SJCRH30 (cell line): ENCODE data around the gene STEAP4. TPM values are rescaled to one million over a fixed set of nuclear protein-coding genes. Genes with fewer than 3 reads are reported as not detected.

Source experiments
- DNase-seq, 2 experiments: peaks; one replicate each; pipeline ENCODE4 v3.0.0-alpha.2; 2015 to 2020
- H3K27ac ChIP-seq: fragments of 250-450 bp; sonication (Bioruptor Pico); 2 replicates; pipeline ENCODE4 v1.5.1; 2020; ENCODE audit warnings: mild to moderate bottlenecking, moderate library complexity
- H3K27me3 ChIP-seq: fragments of 250-450 bp; sonication (Bioruptor Pico); 2 replicates; pipeline ENCODE4 v1.5.1; 2020; ENCODE audit warnings: mild to moderate bottlenecking, moderate library complexity
- H3K36me3 ChIP-seq: fragments of 250-450 bp; sonication (Bioruptor Pico); 2 replicates; pipeline ENCODE4 v1.5.1; 2020; ENCODE audit warnings: mild to moderate bottlenecking, moderate library complexity
- H3K4me1 ChIP-seq: fragments of 250-450 bp; sonication (Bioruptor Pico); 2 replicates; pipeline ENCODE4 v1.5.1; 2020; ENCODE audit warnings: mild to moderate bottlenecking, moderate library complexity
- H3K4me3 ChIP-seq: fragments of 250-450 bp; sonication (Bioruptor Pico); 2 replicates; pipeline ENCODE4 v1.5.1; 2020; ENCODE audit warnings: mild to moderate bottlenecking, moderate library complexity
- H3K9me3 ChIP-seq: fragments of 250-450 bp; sonication (Bioruptor Pico); replicated peaks from 2 replicates; pipeline ENCODE4 v1.5.1; 2020; ENCODE audit warnings: mild to moderate bottlenecking, moderate library complexity
- total RNA-seq: library from RNA; depleted of rRNA; stranded (reverse); fragments of >200 nt; shearing (Covaris generic); gene quantifications from 2 replicates; pipeline ENCODE4 v1.2.3, GENCODE V29; 2014; rRNA removed

Gene STEAP4
- total RNA-seq, 1 experiment from 2014 or later: not detected

GRCh38 chr7:88229302-88229995 lies 77.2 kb downstream of the STEAP4 start:
- H3K27ac ChIP-seq: no peak overlapping the region
- no peaks in the 10 kb centered on the region for H3K9me3 ChIP-seq
- DNase-seq: no peak
- no peaks in the 10 kb centered on the region for H3K27me3 ChIP-seq
- no peak overlapping the region for H3K4me3 ChIP-seq
- no peaks in the 10 kb centered on the region for H3K4me1 ChIP-seq
- H3K36me3 ChIP-seq: no peaks in the 10 kb centered on the region

- Histone ChIP-seq H3K4me3 (no peak overlapping the region), H3K9me3 (no peaks in the 10 kb centered on the region), H3K36me3 (no peaks in the 10 kb centered on the region), H3K27ac (no peak overlapping the region), H3K4me1 (no peaks in the 10 kb centered on the region), H3K27me3 (no peaks in the 10 kb centered on the region)
- no peak for DNase-seq
Observed at GRCh38 chr7:88226886-88227516, 79.7 kb downstream of the STEAP4 start.

GRCh38 chr7:88226201-88226600 lies 80.5 kb downstream of the STEAP4 start:
- Histone ChIP-seq H3K27ac (no peak overlapping the region), H3K4me1 (no peaks in the 10 kb centered on the region), H3K36me3 (no peaks in the 10 kb centered on the region), H3K27me3 (no peaks in the 10 kb centered on the region), H3K9me3 (no peaks in the 10 kb centered on the region), H3K4me3 (no peak overlapping the region)
- DNase-seq: no peak

GRCh38 chr7:88224601-88225275 lies 82.0 kb downstream of the STEAP4 start:
- H3K27me3 ChIP-seq: no peaks in the 10 kb centered on the region
- no peaks in the 10 kb centered on the region for H3K36me3 ChIP-seq
- no peaks in the 10 kb centered on the region for H3K4me1 ChIP-seq
- H3K9me3 ChIP-seq: no peaks in the 10 kb centered on the region
- H3K27ac ChIP-seq: no peak overlapping the region
- DNase-seq: no peak
- no peak overlapping the region for H3K4me3 ChIP-seq

- H3K27ac ChIP-seq: no peak overlapping the region
- H3K9me3 ChIP-seq: no peaks in the 10 kb centered on the region
- no peak overlapping the region for H3K4me3 ChIP-seq
- DNase-seq: no peak
- no peaks in the 10 kb centered on the region for H3K36me3 ChIP-seq
- H3K27me3 ChIP-seq: no peaks in the 10 kb centered on the region
- H3K4me1 ChIP-seq: no peaks in the 10 kb centered on the region
Observed at GRCh38 chr7:88223265-88223664, 83.4 kb downstream of the STEAP4 start.

Other genes with a start within 250 kb of the STEAP4 start
- 155 and 163 TPM in 2 replicates for gene SRI, start 86.9 kb downstream of the STEAP4 start, total RNA-seq